Right ventricle myocardium inferior (tissue), 1 donor: ENCODE results near the gene ENO2. TPM values are rescaled to one million over a fixed set of nuclear protein-coding genes. Genes with fewer than 3 reads are reported as not detected.
A peak's percentile ranks its signal among the peaks of the same experiment; 100 is the strongest.

Experiments
- ATAC-seq: fragments of 200-7000 bp; cut with Tn5 transposase; one replicate; pipeline ENCODE4 v1.9.1; 2020; ENCODE audit warnings: mild to moderate bottlenecking, moderate library complexity
- DNase-seq: peaks from one replicate; pipeline ENCODE4 v3.0.0; 2021; ENCODE audit errors: missing footprints
- intact Hi-C: fragments of 100-400 bp; cut with DNase I; formaldehyde crosslinking; loops from one replicate; pipeline ENCODE4 v1.11.0; 2022
- total RNA-seq: library from RNA; stranded (reverse); fragmentation: NEBNext Ultra II Directional; extraction: Animal tissue kit (Norgen Biotek cat#: 25700); gene quantifications from one replicate; pipeline ENCODE4 v1.2.1, GENCODE V29; 2021
- donor health status: DM: no; HTN: yes; CAD: no; lungs with severe emphysema.

The ENO2 gene
- total RNA-seq, 1 donor from 2014 or later: 10.2 TPM

- intact Hi-C loops: loop anchor here (5.0 kb wide), 1 partner anchor 69 kb away; the partner anchor contains the start of gene SPSB2
- no peak for ATAC-seq
- DNase-seq: no peak
Measured at GRCh38 chr12:6941267-6941666, 26.9 kb downstream of the ENO2 start.

DNA sequence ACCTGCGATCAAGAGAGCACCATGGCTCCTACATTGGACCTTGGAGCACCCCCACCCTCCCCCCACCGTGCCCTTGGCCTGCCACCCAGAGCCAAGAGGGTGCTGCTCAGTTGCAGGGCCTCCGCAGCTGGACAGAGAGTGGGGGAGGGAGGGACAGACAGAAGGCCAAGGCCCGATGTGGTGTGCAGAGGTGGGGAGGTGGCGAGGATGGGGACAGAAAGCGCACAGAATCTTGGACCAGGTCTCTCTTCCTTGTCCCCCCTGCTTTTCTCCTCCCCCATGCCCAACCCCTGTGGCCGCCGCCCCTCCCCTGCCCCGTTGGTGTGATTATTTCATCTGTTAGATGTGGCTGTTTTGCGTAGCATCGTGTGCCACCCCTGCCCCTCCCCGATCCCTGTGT is 27.4 kb downstream of the ENO2 start:
- intact Hi-C loops: loop anchor here (2.0 to 5.0 kb wide), 2 partner anchors 15 to 69 kb away; partner anchors contain the start of genes ATN1 and SPSB2
- ATAC-seq (no peak), DNase-seq (no peak)

DNA sequence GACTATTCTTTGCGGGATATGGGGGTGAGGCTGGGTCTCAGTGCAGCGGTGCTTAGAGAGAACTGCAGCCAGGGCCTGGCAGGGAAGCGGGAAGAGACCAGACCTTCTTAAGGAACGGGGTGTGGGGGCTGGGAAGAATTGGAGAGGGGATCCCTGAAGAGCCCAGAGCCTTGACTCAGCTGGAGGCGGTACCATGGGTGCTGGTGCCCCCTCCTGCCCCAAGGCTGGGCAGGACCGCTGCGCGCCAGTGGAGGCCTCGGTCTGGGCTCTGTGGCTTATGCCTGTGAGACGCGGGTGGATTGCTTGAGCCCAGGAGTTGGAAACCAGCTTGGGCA is 27.9 kb downstream of the ENO2 start:
- intact Hi-C loops: loop anchor here (2.0 to 5.0 kb wide), 2 partner anchors 15 to 70 kb away; partner anchors contain the start of genes ATN1 and SPSB2
- no peak for ATAC-seq
- no peak for DNase-seq

DNA sequence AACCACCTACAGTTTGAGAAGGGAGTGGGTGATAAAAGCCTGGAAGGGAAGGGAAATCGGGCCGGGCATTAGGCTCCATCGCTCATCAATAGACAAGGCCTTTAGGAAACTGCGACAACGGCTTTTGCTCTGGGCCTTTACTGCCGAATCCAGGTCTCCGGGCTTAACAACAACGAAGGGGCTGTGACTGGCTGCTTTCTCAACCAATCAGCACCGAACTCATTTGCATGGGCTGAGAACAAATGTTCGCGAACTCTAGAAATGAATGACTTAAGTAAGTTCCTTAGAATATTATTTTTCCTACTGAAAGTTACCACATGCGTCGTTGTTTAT is 29.0 kb downstream of the ENO2 start:
- intact Hi-C loops: loop anchor here (2.0 to 5.0 kb wide), 2 partner anchors 17 to 71 kb away; partner anchors contain the start of genes ATN1 and SPSB2
- DNase-seq (peak; percentile 84), ATAC-seq (peak; percentile 66)

DNA sequence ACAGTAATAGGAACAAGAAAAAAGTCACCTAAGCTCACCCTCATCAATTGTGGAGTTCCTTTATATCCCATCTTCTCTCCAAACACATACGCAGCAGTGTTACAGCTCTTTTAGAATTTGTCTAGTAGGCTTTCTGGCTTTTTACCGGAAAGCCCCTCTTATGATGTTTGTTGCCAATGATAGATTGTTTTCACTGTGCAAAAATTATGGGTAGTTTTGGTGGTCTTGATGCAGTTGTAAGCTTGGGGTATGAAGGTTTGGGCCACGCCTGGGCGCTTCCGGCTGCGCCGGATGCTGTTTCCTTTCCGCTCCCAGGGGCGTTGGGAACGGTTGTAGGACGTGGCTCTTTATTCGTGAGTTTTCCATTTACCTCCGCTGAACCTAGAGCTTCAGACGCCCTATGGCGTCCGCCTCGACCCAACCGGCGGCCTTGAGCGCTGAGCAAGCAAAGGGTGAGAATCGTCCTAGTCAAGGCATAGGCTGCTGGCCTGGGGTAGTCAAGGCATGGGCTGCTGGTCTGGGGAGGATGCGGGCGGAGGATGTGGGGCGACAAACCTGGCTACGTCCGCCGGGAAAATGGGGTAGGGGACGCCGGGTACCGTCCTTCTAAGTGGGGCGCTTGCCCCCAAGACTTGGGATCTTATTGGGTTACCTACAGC is 29.5 kb downstream of the ENO2 start, which contains the start of the genes C12orf57 and RNU7-1:
Gene C12orf57, plus strand, starts transcription at position 301 of the 659 bp plus-strand sequence. Its CDS starts 100 bp downstream, at position 401.
Gene RNU7-1, plus strand, starts transcription at position 95 of the 659 bp plus-strand sequence.
- intact Hi-C loops: loop anchor here (1.0 to 5.0 kb wide), 4 partner anchors 17 to 165 kb away; partner anchors contain the start of genes ATN1, C1RL and SPSB2
- DNase-seq: peak; percentile 81
- peak; percentile 71 for ATAC-seq

DNA sequence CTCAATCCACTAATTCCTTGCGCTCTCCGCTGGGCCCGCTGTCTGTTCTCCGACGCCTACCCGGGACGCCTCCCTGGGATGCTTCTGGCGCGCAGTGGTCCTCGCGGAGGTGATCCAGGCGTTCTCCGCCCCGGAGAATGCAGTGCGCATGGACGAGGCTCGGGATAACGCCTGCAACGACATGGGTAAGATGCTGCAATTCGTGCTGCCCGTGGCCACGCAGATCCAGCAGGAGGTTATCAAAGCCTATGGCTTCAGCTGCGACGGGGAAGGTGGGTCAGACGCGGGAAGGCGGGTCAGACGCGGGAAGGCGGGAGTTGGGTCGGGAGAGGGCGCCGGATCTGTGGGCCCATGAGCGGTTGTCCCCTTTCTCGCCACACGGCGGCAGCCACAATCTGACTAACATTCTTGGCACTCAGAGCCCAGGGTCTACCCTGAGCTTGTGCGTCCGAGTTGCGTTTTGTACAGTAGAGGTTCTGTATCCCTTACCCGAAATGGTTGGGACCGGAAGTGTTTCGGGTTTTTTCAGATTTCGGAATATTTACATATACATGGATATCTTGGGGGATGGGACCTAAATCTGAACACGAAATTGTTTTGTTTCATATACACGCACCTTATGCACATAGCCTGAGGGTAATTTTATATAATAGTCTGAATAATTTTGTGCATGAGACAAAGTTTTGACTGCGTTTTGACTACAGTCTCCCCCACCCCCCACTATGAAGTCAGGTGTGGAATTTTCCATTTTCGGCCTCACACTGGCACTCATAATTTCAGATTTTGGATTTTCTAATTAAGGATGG is 30.2 kb downstream of the ENO2 start:
- intact Hi-C loops: loop anchor here (1.0 to 5.0 kb wide), 5 partner anchors 21 to 164 kb away; partner anchors contain the start of genes C1R, C1RL and SPSB2
- ATAC-seq: peak; percentile 77
- peak; percentile 96 for DNase-seq

DNA sequence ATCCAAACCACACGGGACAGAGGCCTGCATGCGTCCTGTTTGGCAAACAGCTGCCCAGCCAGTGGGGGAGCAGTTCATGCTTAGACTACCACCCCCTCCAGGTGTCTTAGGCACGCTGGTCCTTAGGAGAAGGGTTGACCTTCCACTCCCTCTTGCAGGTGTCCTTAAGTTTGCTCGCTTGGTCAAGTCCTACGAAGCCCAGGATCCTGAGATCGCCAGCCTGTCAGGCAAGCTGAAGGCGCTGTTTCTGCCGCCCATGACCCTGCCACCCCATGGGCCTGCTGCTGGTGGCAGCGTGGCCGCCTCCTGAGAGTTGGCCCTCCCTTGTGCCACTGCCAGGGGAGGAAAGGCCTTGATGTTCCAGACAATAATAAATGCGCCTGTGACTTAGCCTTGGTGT is 31.2 kb downstream of the ENO2 start:
- DNase-seq (peak; percentile 55), ATAC-seq (no peak)
- intact Hi-C loops: loop anchor here (2.0 to 5.0 kb wide), 3 partner anchors 97 to 163 kb away; partner anchors contain the start of genes C1R and C1RL

DNA sequence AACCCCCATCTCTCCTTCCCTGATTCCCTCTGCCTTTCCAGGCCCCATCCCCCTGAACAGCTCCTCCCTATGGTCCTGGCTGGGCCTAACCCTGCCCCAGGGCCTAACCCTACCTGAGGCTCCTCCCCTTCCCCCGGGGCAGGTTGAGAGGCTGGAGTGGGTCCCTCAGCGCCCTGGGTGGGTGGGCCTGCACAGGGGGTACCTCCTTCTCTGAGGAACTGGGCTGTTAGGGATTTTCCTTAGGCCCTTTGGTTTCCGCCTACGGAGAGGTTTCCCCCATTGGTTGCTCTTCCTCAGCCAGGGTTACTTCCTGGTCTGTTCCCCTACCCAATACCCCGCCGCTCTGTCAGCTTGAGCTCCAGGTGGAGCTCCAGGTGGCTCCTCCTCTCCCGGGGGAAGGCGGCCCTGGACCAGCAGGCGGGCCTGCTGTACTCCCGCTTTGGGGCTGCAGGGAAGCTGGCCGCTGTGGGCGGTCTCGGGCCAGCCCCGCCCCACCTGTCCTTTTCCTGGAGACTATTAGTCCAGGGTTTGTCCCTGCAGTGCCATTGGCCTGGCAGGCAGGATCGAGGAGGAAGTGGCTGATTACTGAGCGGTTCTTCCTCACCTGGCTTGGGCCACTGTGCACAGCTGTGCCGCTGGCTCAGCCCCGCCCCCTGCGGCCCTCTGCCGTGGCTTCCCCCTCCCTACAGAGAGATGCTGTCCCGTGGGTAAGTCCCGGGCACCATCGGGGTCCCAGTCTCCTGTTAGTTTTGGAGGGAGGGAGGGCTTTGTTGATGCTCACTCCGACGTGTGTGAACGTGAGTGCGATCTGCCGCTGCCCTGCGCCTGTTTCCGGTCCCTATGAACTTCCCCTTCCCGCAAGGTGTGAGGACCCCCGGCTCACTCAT is 31.9 kb downstream of the ENO2 start:
- DNase-seq (peak; percentile 83), ATAC-seq (no peak)
- intact Hi-C loops: loop anchor here (5.0 kb wide), 2 partner anchors 96 to 146 kb away; partner anchors contain the start of gene C1R

DNA sequence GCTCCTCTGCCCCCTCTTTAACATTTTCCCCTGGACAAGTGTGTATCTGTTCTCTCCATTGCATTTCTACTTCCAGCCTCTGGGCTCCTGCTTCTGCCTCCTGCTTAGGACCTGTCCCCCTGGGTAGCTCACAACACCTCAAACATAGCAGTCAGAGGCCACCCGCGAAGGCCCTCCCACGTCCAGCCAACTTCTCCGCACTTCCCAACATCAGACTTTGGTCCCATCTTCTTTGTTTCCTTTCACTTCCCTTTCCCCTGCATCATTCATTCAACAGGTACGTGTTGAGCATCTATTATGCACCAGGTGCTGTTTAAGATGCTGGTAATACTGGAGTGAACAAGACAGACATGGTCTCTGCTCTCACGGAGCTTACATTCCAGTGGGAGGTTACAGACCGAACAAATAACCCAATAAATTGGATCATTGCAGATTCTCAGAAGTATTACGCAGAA is 32.6 kb downstream of the ENO2 start:
- peak; percentile 9 for DNase-seq
- ATAC-seq: no peak
- intact Hi-C loops: loop anchor here (5.0 kb wide), 2 partner anchors 95 to 145 kb away; partner anchors contain the start of gene C1R

DNA sequence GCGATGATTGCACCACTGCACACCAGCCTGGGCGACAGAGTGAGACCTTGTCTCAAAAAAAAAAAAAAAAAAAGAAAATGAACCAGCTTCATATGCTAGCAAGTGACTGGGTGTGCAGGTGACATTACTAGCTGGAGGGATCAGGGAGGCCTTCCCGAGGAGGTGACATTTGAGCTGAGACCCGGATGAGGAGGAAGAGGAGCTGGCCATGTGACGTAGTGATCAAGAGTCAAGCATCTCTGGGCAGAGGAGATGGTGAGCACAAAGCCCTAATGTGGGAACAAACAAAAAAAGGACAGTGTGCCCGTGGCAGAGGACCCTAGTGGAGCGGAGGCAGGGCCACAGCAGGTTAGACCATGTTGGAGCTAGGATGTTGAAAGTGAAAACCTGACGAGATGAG is 33.2 kb downstream of the ENO2 start:
- intact Hi-C loops: loop anchor here (5.0 kb wide), 2 partner anchors 95 to 145 kb away; partner anchors contain the start of gene C1R
- peak; percentile 35 for DNase-seq

GRCh38 chr12:6948873-6949594 is 34.7 kb downstream of the ENO2 start:
- peak; percentile 32 for DNase-seq
- intact Hi-C loops: loop anchor here (5.0 kb wide), 2 partner anchors 93 to 143 kb away; partner anchors contain the start of gene C1R

More for the DNA sequence above, 33.2 kb downstream of the ENO2 start:
- ATAC-seq: no peak

GRCh38 chr12:6950401-6950801 is 36.0 kb downstream of the ENO2 start:
- no peak for ATAC-seq
- peak; percentile 22 for DNase-seq
- intact Hi-C loops: no loop called here

More at GRCh38 chr12:6948873-6949594, 34.7 kb downstream of the ENO2 start:
- no peak for ATAC-seq

GRCh38 chr12:6950811-6951540 is 36.6 kb downstream of the ENO2 start, which contains the start of gene PTPN6:
Gene PTPN6 (plus strand): TSS chr12:6951356. CDS start chr12:6951513, 157 bp downstream.
- peak; percentile 93 for DNase-seq
- intact Hi-C loops: no loop called here
- peak; percentile 55 for ATAC-seq

DNA sequence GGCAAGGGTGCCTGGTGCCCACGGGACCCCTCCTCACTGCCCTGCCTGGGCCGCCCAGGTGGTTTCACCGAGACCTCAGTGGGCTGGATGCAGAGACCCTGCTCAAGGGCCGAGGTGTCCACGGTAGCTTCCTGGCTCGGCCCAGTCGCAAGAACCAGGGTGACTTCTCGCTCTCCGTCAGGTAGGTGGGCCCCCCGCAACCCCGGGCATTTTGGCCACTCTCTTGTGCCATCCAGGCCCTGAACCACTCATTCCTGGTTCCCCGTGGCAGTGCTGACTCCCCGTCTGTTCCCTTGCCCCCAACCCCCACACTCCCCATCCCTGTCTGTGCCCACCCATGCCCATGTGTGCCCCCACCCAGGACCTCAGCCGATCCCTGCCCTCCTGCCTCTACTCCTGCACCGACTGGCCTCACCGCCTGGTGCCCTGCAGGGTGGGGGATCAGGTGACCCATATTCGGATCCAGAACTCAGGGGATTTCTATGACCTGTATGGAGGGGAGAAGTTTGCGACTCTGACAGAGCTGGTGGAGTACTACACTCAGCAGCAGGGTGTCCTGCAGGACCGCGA is 37.3 kb downstream of the ENO2 start:
- peak; percentile 39 for DNase-seq
- ATAC-seq: no peak
- intact Hi-C loops: no loop called here

DNA sequence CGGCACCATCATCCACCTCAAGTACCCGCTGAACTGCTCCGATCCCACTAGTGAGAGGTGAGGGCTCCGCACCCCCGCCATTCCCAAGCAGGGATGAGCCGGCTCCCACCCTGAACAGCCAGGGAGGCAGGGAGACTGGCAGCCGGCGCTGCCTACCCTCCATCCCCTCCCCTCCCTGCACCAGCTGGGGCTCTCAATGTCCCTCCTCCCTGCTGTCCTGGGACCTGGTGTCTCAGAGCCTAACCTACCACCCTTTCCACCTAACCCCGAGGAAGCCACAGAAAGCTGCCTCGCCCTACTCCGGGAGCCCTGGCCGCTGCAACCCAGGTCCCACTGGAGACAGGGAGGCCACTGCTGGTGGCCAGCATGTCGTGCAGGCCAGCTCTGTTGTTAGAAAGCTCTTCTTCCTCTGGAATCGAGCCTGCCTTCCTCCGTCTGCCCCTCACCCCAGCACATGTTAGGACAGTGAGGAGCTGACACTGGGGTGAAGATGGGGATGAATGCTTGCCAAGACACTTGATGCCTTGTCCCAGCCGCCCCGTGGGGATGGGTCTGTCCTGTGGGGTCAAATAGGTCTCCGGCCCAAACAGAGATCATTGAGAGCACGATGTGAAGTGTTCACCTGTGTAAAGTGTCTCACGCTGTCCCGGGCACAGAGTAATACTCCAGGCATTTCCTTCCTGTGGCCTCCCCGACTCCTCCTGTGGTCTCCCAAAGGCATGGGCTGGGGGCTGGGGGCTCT is 37.9 kb downstream of the ENO2 start:
- DNase-seq (peak; percentile 65), ATAC-seq (no peak)
- intact Hi-C loops: no loop called here
